ENCODE measurements around the gene FPR3. TPM values are rescaled to one million over a fixed set of nuclear protein-coding genes. Genes with fewer than 3 reads are reported as not detected.
"Not testable (repeated sequence)": the region's sequence is repeated elsewhere in the genome, so short reads cannot be mapped to it uniquely, and the experiment has no call there.

FPR3 gene
- total RNA-seq, 1 donor from 2014 or later: not detected

- Mint-ChIP-seq H3K27me3 (no peaks in the 10 kb centered on the region), H3K4me1 (no peaks in the 10 kb centered on the region), H3K36me3 (ENCODE audit: low read depth) (no peaks in the 10 kb centered on the region), H3K4me3 (no peak overlapping the region), H3K9me3 (peaks cover 23% of the 10 kb centered on the region), H3K27ac (no peak overlapping the region)
- intact Hi-C loops (cut with micrococcal nuclease): no loop called here
- no peak for DNase-seq
Observed at GRCh38 chr19:51789061-51789795, 5.7 kb upstream of the FPR3 start.

GRCh38 chr19:51792932-51793331 lies 2.0 kb upstream of the FPR3 start:
- Mint-ChIP-seq H3K4me1 (no peaks in the 10 kb centered on the region), H3K9me3 (peaks cover 38% of the 10 kb centered on the region), H3K4me3 (no peak overlapping the region), H3K27me3 (no peaks in the 10 kb centered on the region), H3K27ac (no peak overlapping the region), H3K36me3 (ENCODE audit: low read depth) (no peaks in the 10 kb centered on the region)
- DNase-seq: no peak
- intact Hi-C loops (cut with micrococcal nuclease): no loop called here

GRCh38 chr19:51793994-51794393 lies 963 bp upstream of the FPR3 start:
- Mint-ChIP-seq H3K36me3 (ENCODE audit: low read depth) (no peaks in the 10 kb centered on the region), H3K27ac (no peak overlapping the region), H3K9me3 (peaks cover 41% of the 10 kb centered on the region), H3K4me1 (no peaks in the 10 kb centered on the region), H3K4me3 (no peak overlapping the region), H3K27me3 (no peaks in the 10 kb centered on the region)
- intact Hi-C loops (cut with micrococcal nuclease): no loop called here
- no peak for DNase-seq

GRCh38 chr19:51796195-51796679 lies 1.3 kb downstream of the FPR3 start:
- Mint-ChIP-seq H3K27ac (no peak overlapping the region), H3K4me1 (no peaks in the 10 kb centered on the region), H3K27me3 (no peaks in the 10 kb centered on the region), H3K9me3 (peaks cover 52% of the 10 kb centered on the region), H3K36me3 (ENCODE audit: low read depth) (no peaks in the 10 kb centered on the region), H3K4me3 (no peak overlapping the region)
- intact Hi-C loops (cut with micrococcal nuclease): no loop called here
- no peak for DNase-seq

- H3K27me3 Mint-ChIP-seq: no peaks in the 10 kb centered on the region
- peaks cover 44% of the 10 kb centered on the region for H3K9me3 Mint-ChIP-seq
Observed at GRCh38 chr19:51797480-51797879, 2.5 kb downstream of the FPR3 start.

GRCh38 chr19:51798062-51798461 lies 3.1 kb downstream of the FPR3 start:
- Mint-ChIP-seq H3K4me1 (no peaks in the 10 kb centered on the region), H3K4me3 (no peak overlapping the region), H3K36me3 (ENCODE audit: low read depth) (no peaks in the 10 kb centered on the region), H3K27ac (no peak overlapping the region), H3K9me3 (peaks cover 44% of the 10 kb centered on the region), H3K27me3 (no peaks in the 10 kb centered on the region)
- intact Hi-C loops (cut with micrococcal nuclease): no loop called here
- DNase-seq: no peak

More at GRCh38 chr19:51797480-51797879, 2.5 kb downstream of the FPR3 start:
- no peak overlapping the region for H3K27ac Mint-ChIP-seq
- DNase-seq: no peak
- no peaks in the 10 kb centered on the region for H3K4me1 Mint-ChIP-seq
- intact Hi-C loops (cut with micrococcal nuclease): no loop called here
- H3K36me3 Mint-ChIP-seq (ENCODE audit: low read depth): no peaks in the 10 kb centered on the region
- no peak overlapping the region for H3K4me3 Mint-ChIP-seq

- Mint-ChIP-seq H3K4me3 (no peak overlapping the region), H3K27me3 (no peaks in the 10 kb centered on the region), H3K27ac (no peak overlapping the region), H3K9me3 (peaks cover 44% of the 10 kb centered on the region), H3K4me1 (no peaks in the 10 kb centered on the region), H3K36me3 (ENCODE audit: low read depth) (no peaks in the 10 kb centered on the region)
- intact Hi-C loops (cut with micrococcal nuclease): no loop called here
- no peak for DNase-seq
Observed at GRCh38 chr19:51799034-51799773, 4.2 kb downstream of the FPR3 start.

- Mint-ChIP-seq H3K36me3 (ENCODE audit: low read depth) (no peaks in the 10 kb centered on the region), H3K27me3 (no peaks in the 10 kb centered on the region), H3K27ac (no peak overlapping the region), H3K4me3 (no peak overlapping the region), H3K9me3 (peaks cover 46% of the 10 kb centered on the region), H3K4me1 (no peaks in the 10 kb centered on the region)
- no peak for DNase-seq
- intact Hi-C loops (cut with micrococcal nuclease): no loop called here
Observed at GRCh38 chr19:51799774-51800472, 5.0 kb downstream of the FPR3 start.

- Mint-ChIP-seq H3K36me3 (ENCODE audit: low read depth) (no peaks in the 10 kb centered on the region), H3K27me3 (no peaks in the 10 kb centered on the region), H3K4me3 (no peak overlapping the region), H3K4me1 (no peaks in the 10 kb centered on the region), H3K27ac (no peak overlapping the region), H3K9me3 (peaks cover 43% of the 10 kb centered on the region)
- intact Hi-C loops (cut with micrococcal nuclease): no loop called here
- no peak for DNase-seq
Observed at GRCh38 chr19:51800473-51801244, 5.7 kb downstream of the FPR3 start.

- no peak for DNase-seq
- Mint-ChIP-seq H3K27ac (no peak overlapping the region), H3K27me3 (no peaks in the 10 kb centered on the region), H3K4me1 (no peaks in the 10 kb centered on the region), H3K9me3 (peaks cover 31% of the 10 kb centered on the region), H3K4me3 (no peak overlapping the region), H3K36me3 (ENCODE audit: low read depth) (no peaks in the 10 kb centered on the region)
- intact Hi-C loops (cut with micrococcal nuclease): no loop called here
Observed at GRCh38 chr19:51802775-51803174, 7.8 kb downstream of the FPR3 start.

- no peak overlapping the region for H3K27ac Mint-ChIP-seq
- intact Hi-C loops (cut with micrococcal nuclease): no loop called here
Observed at GRCh38 chr19:51803519-51803918, 8.6 kb downstream of the FPR3 start.

GRCh38 chr19:51803967-51804366 lies 9.0 kb downstream of the FPR3 start:
- no peak overlapping the region for H3K4me3 Mint-ChIP-seq
- intact Hi-C loops (cut with micrococcal nuclease): no loop called here
- no peaks in the 10 kb centered on the region for H3K4me1 Mint-ChIP-seq
- no peak for DNase-seq
- peaks cover 30% of the 10 kb centered on the region for H3K9me3 Mint-ChIP-seq
- H3K27me3 Mint-ChIP-seq: no peaks in the 10 kb centered on the region
- no peaks in the 10 kb centered on the region for H3K36me3 Mint-ChIP-seq (ENCODE audit: low read depth)
- H3K27ac Mint-ChIP-seq: no peak overlapping the region

More at GRCh38 chr19:51803519-51803918, 8.6 kb downstream of the FPR3 start:
- Mint-ChIP-seq H3K4me3 (no peak overlapping the region), H3K9me3 (peaks cover 27% of the 10 kb centered on the region), H3K4me1 (no peaks in the 10 kb centered on the region), H3K27me3 (no peaks in the 10 kb centered on the region), H3K36me3 (ENCODE audit: low read depth) (no peaks in the 10 kb centered on the region)
- DNase-seq: no peak

- H3K9me3 Mint-ChIP-seq: peaks cover 25% of the 10 kb centered on the region
- DNase-seq; H3K4me3 Mint-ChIP-seq; H3K4me1 Mint-ChIP-seq; H3K27ac Mint-ChIP-seq; H3K27me3 Mint-ChIP-seq; H3K36me3 Mint-ChIP-seq (ENCODE audit: low read depth); intact Hi-C loops (cut with micrococcal nuclease): not testable (repeated sequence)
Observed at GRCh38 chr19:51804789-51805188, 9.8 kb downstream of the FPR3 start.

Data from activated CD4-positive, alpha-beta T cell treated with anti-CD3 and anti-CD28 coated beads, Interleukin-2, amount 10 ng/mL, durations not matched to agents 24 days and 14 days (primary cell).